Endometrium (tissue), 2 donors: ENCODE data around the gene GNAS.

Source experiments
- FAIRE-seq: peaks from 2 replicates; lab custom pipeline; 2012; peaks lifted over from hg19 to GRCh38; lab: Jason Lieb, UNC
- donor health status: control.
- donor health status: control.

The GNAS gene

DNA sequence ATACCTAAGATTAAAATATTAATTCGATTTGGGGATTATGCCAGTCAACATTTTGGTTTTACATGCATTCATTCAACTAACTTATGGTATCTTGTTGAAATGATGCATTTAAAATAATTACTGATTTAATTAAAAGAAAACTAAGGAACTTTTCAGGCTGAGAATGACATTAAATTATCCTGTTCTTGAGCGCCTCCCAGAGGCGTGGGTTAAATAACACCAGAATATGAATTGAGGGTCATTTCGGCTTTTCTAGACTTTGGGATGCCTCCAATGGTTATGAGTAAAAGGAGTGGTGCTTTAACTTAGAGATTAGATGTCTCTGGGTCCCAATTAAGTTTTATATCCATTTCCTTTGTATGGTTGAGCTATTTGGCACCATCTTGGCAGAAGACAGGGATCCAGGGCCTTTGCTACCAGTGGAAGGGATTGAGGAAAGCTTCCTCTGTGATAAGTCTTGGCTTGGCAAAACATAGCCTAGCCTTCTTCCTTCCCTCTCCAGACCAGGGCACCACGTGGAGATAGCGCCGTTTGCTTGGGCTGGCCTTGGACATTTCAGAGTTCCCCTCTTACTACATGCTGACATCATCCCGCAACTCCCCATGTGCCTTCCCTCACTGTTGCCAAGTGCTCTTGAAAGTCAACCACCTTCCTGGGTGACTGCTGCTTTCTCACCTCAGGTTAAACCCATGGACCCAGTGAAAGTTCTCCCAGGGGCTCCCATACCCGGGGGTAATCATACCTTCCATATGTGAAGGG is 28.7 kb downstream of the GNAS start:
- FAIRE-seq: no peak

DNA sequence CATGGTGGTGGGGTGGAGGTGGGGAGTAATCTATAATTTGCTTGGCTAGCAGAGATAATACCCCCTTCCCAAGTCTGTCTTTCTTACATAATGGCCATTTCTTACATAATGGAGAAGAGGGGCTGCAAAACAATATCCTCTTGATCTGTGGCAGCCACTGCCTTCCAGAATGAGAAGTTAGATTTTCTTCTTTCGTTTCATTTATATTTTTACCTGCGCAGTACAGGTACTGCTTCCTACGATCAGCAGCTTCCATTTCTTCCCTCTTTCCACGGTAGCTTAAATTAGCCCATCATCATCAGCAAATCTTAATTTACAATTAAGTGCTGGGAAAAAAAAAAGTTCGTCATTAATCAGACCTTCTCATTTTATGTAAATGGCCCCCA is 30.2 kb downstream of the GNAS start:
- FAIRE-seq: no peak

DNA sequence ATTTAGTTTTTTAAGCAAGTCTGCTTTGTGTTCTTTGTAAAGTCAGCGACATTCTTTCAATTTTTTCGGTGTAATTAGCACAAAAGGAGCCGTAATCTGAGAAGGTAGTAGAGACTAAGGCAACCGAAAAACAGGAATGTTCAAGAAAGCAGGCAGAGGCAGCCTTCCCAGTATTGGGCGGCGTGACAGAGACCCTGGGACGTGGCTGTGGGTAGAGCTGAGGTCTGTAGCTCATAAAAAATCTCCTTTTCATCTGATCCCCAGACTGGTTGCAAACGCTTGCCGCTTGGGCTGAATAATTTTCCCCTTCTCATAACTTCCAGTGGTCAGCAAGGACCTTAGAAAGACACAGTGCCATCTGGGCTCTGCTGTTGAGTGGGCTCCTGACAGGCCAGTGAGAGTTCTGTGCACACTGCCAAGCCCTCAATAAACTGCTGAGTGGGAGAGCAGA is 30.8 kb downstream of the GNAS start:
- no peak for FAIRE-seq

DNA sequence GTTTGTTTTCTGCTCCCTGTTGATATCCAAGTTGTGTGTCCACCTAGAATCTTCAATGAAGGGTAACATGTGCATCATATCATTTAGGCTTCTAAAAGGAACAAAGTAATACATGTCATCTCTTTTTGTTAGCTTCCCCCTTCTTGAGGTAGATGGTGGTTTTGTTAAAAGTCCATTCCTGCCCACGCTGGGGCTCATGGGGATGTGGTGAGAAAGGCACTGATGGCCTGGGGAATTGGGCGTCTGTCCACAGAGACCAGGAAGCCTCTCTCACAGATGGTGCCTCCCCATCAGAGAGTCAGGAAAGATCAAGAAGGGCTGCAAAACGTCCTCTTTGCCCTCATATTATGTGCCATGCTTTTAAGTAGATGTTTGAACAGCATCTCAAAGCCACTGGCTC is 32.5 kb downstream of the GNAS start:
- FAIRE-seq: no peak

DNA sequence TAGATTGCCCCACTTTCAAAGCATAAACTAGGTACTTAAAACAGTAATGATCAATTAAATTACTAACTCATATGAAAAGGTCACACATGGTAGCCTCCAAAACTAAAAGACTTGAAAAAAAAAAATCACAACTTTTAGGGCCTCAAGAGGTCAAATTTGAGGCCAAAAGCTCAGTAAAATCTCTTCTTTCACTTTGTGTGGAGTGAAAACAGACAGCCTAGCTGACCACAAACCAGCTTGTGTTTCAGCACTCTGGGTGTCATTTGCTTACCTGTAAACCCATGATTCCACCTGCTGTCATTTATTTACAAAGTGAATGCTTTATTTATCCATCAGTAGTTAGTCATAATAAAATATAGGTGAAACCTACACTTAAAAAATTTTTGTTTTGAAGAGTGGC is 34.0 kb downstream of the GNAS start:
- no peak for FAIRE-seq

DNA sequence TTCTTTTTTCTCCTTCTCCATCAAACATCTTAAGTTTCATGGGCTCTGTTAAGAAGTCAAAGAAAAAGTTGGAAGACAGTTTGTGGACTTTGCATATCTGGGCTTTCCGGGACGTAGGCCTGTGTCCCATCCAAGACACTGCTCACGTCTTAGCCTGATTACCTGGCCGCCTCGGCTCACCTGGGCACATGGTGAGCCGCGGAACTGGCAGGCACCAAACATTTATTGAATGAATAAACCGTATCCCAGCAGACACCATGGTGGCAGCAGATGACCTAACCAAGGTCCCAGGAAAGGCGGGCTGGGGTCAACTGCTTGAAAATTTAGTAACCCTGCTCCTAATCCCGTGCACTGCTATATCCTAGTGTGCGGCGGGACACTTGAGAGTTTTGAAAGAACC is 35.6 kb downstream of the GNAS start:
- FAIRE-seq: no peak

DNA sequence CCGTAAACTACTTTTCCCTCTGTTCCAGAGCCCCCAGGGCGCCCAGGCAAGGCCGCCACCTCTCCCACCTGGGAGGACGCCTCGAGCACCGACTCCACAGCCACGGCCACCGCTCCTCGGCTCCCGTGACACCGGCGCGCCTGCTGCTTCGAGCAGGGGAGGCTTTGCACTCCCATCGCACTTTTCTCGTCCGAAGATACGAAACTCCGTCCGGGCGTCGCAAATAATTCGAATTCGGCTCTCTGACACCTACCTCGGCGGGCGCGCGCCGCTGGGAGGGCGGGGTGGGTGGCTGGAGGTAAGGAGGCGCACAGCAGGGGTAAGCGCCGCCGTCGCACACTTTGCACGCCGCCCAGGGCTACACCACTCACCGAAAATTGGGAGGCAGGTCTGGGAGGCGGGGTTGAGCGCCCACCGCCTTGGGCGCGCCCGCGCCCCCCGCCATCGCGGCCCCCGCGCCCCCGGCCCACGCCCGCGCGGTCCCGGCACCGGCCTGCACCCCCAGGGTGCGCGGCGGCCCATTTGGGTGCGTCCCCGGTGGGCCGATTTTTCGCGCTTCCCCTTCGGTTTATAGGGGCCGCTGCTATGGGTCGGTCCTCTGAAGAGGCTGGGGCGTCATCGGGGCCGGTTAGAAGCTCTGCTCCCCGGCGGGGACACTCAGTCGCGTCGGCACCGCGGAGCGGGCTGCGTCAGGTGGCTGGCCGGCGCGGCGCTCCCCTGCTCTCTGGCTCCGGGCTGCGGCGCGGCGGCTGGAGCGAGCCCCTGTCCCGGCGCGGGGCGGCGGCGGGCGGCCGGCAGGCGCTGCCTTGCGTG is 36.2 kb downstream of the GNAS start:
- FAIRE-seq: no peak

DNA sequence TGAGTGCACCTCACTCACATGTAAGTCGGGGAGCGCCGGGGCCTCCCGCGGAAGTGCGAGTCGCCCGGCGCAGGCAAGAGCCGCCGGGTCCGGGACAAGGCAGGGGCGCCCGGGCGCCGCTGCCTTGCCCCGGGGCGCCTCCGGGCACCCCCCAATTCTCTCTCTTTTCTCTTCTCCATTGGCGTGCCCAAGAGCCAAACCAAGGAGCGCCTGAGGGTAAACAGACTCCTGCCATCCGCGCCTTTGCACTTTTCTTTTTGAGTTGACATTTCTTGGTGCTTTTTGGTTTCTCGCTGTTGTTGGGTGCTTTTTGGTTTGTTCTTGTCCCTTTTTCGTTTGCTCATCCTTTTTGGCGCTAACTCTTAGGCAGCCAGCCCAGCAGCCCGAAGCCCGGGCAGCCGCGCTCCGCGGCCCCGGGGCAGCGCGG is 36.8 kb downstream of the GNAS start:
- no peak for FAIRE-seq

DNA sequence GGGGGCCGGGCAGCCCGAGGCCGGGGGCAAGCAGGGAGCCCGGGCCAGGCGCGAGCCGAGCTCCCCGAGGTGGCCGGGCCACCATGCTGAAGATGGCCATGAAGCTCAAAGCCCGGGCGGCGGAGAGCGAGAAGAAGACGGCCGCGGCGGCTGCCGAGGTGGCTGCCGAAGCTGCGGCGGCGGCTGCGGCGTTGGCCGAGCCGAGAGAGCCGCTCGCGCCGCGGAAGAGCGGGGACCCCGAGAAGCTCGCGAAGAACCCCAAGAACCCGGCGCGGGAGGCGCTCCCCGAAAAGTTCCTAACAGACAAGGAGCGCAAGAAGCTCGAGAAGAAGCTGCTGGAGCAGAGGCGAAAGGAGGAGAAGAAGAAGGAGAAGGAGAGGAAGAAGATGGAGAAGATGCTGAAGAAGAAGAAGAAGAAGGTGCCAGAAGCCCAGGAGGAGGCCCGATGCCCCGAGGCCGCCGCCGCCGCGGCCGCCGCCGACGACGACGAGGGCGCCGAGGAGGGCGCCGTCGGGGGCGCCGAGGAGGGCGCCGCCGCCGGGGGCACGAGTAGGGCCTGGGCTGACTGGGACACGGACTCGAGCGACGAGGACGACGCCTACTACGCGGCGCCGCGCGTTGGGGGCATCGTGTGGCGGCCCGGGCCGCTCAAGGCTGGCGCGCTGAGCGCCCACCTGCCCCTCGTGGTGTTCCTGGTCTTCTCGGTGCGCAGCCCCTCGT is 37.4 kb downstream of the GNAS start:
- FAIRE-seq: no peak

DNA sequence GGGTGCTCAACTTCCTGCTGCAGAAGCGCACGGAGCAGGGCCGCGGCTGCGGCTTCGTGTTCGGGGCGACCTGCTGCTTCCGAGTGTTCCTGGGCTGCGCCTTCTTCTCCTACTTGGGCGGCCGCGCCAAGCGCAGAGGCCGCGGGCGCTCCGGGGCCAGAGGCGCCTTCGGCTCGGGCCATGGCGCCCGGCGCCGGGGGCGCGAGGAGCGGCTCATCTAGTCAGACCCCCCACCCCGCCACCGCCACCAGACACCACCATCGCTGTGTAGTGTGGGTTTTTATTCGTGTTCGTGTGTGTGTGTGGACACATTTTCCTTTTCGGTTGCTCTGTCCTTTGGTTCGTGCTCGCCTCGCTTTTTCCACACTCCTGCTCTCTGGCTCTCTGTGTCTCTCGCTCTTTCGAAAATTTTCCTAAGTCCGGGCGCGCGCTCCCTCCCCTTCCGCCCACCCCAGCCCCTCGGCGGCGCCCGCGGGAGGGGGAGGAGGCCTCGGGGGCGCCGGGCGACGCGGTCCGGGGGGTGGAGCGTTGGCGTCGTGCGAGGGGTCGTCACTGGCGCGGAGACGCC is 38.1 kb downstream of the GNAS start:
- no peak for FAIRE-seq

DNA sequence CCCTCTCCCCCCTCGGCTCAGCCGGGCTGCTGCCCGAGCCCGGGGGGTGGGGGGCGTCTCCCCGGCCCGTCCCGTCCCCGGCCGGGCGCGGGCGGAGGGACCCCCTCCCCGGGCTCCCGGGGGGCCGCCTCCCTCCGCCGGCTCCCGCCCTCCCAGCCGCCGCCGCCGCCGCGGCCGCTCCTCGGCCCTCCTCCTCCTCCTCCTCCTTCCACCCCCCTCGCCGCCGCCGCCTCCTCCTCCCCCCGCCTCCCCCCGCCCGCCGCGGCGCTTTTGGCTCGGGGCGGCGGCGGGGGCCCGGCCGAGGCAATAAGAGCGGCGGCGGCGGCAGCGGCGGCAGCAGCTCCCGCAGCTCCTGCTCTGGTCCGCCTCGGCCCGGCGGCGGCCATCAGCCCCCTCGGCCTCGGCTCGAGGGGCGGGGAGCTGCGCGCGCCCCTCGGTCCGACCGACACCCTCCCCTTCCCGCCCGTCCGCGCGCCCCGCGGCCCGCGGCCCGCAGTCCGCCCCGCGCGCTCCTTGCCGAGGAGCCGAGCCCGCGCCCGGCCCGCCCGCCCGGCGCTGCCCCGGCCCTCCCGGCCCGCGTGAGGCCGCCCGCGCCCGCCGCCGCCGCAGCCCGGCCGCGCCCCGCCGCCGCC is 38.7 kb downstream of the GNAS start:
- FAIRE-seq: no peak

DNA sequence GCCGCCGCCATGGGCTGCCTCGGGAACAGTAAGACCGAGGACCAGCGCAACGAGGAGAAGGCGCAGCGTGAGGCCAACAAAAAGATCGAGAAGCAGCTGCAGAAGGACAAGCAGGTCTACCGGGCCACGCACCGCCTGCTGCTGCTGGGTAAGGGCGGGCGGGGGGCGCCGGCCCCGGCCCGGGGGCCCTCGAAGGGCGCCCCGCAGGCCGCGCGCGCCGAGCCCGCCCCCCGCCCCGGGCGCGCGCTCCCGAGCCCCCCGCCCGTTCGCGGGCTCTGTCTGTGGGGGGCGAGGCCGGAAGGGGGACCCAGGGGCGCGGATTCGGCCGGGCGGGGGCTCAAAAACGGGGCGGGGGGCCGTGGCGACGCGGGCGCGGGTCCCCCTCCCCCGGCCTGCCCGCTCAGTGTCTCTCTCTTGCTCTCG is 39.2 kb downstream of the GNAS start:
- FAIRE-seq: no peak

DNA sequence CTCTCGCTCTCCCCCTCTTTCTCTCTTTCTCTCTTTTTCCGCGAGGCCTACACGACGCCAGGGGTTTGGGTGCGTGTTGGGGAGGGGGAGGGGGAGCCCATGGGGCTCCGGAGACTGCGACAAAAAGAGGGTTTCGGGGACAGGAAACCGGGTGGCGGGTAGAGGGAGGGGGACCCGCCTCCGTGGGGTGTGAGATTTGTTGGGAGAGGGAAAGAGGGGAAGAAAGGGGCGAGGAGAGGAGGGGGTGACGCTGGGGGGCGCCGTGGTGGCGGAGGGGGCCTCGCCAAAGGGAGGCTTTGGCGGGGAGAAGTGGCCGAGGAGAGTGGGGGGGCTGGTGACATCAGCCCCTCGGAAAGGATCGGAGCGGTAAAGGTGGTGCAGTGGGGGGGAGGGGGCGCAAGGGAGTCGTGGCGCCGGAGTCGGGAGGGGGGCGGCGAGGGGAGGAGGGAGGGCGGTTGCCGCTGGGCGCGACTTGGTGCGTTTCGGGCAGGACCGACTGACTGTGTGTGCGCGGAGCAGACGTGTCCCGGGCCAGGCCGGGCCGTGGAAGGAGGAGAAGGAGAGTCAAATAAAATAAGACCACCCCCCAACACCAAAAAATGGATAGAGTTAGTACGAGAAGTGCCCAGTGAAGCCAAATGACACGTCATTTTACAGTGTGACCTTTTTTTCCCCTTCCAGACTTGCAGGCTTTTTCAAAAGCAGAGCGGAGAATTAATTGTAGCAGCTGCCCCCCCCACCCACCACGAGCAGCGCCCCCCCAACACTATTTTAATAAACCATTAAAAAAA is 39.8 kb downstream of the GNAS start:
- no peak for FAIRE-seq

DNA sequence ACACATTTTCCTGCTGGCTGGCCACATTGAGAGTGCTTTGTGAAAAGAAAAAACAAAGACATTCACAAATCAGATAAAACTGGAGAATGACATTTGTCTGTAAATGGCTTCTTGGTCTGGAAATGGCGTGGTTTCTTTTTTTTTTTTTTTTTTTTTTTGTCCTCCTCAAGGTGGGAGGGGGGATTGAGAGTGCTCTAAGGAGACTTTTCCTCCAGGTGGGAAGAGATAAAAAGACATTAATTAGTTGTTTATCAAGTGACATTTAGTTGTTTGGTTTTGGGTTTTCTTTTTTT is 40.4 kb downstream of the GNAS start:
- FAIRE-seq: no peak

DNA sequence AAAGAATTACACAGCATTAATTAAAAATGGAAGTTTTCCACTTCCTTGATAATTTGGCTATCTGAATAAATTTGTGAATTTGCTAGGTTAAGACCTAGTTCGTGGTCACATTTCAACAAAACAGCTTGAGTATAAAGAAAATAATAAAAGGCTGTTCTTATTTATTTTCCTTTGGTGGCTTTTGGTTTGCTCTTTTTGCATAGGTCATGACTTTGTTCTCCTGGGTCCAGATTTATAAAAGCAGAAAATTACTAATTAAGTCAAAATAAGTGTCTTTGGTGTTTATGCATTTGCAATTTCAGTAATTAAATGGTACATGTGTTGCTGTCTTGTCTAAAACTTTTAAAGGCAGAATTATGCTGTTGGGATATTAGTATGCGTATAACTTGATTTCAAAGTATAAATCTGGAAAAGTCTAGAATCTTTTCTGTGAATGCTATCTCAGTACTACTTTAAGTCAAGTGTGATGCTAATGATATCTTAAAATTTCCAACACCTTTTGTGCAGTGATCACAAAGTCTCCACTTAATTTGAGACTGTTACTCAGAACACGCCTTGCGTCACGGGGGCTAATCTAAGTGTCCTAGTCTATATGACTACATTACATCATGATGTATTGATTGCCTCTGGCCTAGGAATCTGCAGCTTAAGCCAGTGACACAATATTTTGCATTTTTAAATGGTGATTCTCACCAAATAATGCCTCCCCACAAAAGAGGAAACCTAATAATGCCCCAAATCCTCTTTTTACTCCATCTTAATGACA is 41.0 kb downstream of the GNAS start:
- no peak for FAIRE-seq

DNA sequence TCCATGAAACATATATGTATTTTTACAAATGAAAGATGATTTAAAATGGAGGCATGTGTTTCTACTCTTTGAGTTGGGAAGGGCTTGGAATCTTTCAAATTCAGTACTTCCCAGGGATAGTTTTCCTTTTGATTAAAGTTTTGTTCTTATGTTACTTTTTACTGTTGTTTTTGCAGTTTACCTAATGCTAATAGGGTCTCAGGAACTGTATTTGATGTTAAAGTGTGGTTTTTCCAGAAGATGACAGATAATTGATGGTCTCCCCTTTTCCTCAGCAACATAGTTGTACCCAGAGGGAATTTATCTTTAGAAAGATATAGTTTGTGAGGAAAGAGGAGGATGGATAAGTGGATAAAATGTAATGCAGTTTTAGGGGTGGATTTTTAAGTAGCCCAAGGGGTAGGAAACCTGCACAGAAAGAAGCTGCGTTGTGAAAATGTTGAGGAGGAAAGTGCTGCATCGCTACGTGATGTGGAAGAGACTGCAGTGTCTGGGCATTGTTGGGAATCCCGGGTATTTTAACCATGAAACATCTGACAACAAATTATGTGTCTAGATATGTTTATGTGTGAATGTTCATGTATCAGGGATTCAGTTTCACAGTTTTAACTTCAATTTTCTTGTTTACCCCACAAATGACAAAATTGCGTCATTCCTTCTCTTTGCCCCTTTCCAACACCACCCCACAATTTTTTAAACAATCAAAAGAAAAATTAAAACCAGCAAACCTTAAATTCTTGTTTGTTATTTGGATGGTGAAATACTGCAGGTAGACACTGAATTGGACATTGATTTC is 42.3 kb downstream of the GNAS start:
- no peak for FAIRE-seq

DNA sequence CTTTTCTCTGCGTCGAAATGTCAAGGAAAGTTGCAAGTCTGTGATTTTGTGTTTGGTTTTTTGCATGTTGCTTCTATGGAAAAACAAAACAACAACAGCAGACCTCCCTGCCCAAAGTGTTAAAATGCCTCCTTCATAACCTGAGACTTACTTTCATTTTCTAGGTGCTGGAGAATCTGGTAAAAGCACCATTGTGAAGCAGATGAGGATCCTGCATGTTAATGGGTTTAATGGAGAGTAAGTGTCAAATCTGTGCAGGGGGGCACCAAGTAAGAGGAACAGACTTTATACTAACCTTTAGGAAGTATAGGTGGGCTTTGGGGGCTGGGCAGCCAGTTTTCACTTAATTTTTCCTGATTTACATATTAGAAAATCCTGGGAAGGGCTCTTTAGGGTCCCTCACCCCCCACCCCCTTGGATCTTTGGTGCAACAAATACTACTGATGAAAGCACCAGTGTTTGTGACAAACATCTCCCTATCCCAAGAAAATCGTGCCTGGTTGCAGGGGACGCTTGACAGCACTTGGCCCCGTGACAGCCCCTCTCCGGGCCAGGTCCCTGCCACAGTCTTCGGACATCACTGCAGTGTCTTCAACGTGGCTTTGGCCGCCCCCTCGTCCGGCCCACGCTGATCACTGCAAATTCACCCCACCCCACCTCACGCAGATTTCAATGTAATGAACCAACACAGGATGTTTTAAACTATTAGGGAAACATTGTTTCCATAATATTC is 43.1 kb downstream of the GNAS start:
- FAIRE-seq: no peak

DNA sequence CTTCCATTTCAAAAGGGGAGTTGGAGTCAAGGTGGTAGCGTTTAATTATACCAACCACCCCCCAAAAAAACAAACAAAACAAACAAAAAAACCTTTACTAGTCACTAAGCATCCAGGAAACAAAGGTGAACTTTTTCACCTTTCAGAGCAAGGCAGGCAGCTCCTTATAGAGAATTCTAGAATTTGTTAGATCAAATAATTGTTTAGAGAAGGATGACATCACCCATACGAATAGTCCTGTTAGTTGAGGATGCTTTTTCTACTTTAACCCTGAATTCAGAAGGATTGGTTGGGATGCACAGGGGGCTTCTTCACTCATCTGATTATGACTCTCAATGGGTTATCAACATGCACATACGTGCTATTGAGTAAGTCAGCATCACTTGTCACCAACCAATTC is 44.3 kb downstream of the GNAS start:
- FAIRE-seq: no peak

DNA sequence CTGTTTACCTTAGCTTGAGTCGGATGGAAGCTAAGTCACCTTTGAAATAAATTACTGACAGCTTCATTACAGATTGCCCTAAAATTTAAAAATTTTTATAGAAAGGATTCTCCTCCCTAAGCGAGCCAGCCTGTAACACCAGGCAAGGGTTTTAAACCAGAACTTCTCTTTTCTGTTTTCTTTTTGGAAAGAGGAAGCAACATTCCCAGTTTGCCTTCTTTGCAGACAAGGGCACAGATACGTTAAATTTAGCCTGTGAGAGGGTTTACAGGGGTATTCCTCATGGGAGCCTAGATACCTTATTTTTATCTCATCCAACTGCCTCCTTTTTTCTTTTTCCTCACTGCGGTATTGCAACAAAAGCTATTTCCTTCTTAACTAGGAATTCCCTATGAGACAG is 45.0 kb downstream of the GNAS start:
- FAIRE-seq: no peak
